ENCODE data around the gene RARB.

- TF ChIP-seq FOXM1 (IDR thresholded peaks at IDR 0.05; ENCODE audit: borderline replicate concordance): no peak
- TF ChIP-seq FOXK2 (IDR thresholded peaks at IDR 0.05): no peak
- no peak for TF ChIP-seq ELF4 (IDR thresholded peaks at IDR 0.05)
- no peak for TF ChIP-seq BHLHE40 (IDR thresholded peaks at IDR 0.05; ENCODE audit: borderline replicate concordance)
- no peak for TF ChIP-seq FOXA1 (IDR thresholded peaks at IDR 0.05)
- TF ChIP-seq, protein P1, sequence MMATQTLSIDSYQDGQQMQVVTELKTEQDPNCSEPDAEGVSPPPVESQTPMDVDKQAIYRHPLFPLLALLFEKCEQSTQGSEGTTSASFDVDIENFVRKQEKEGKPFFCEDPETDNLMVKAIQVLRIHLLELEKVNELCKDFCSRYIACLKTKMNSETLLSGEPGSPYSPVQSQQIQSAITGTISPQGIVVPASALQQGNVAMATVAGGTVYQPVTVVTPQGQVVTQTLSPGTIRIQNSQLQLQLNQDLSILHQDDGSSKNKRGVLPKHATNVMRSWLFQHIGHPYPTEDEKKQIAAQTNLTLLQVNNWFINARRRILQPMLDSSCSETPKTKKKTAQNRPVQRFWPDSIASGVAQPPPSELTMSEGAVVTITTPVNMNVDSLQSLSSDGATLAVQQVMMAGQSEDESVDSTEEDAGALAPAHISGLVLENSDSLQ (IDR thresholded peaks at IDR 0.05): no peak
- no peak for TF ChIP-seq SP1 (IDR thresholded peaks at IDR 0.05)
- no peak for TF ChIP-seq L3MBTL2 (conservative IDR thresholded peaks at IDR 0.05)
- TF ChIP-seq LEF1 (IDR thresholded peaks at IDR 0.05; ENCODE audit: borderline replicate concordance): no peak
- no peak for TF ChIP-seq TARDBP (IDR thresholded peaks at IDR 0.05)
Measured at GRCh38 chr3:25455441-25456132, 27.5 kb downstream of the RARB start.
